Pancreas (tissue), 10 donors: Measurements from ENCODE around the gene EVA1B. TPM values are rescaled to one million over a fixed set of nuclear protein-coding genes. Genes with fewer than 3 reads are reported as not detected.
A peak's percentile ranks its signal among the peaks of the same experiment; 100 is the strongest.

ENCODE experiments used
- ATAC-seq, 4 donors: fragments of 200-7000 bp; cut with Tn5 transposase; one replicate each; pipeline versions ENCODE4 v1.8.0 to v1.9.1; 2020; ENCODE audit warnings: mild to moderate bottlenecking in 4 of 4, moderate library complexity in 4 of 4
- DNase-seq, 6 donors: peaks; one replicate each; pipeline ENCODE4 v3.0.0-alpha.2; 2020
- FAIRE-seq: peaks from 2 replicates; lab custom pipeline; 2012; peaks lifted over from hg19 to GRCh38; lab: Jason Lieb, UNC
- H3K27ac ChIP-seq, 4 donors: fragments of 200-600 bp; sonication (generic); 1 replicate in 3 of 4; 2 replicates in 1 of 4; pipeline versions ENCODE4 v1.5.0 to v1.8.0; 2020
- H3K27me3 ChIP-seq, 4 donors: fragments of 200-600 bp; one replicate each; pipeline ENCODE4 v1.8.0; 2021
- H3K36me3 ChIP-seq, 3 donors: fragments of 200-600 bp; sonication (generic) in 1 of 3; one replicate each; pipeline versions ENCODE4 v1.5.0 to v1.8.0; 2020 to 2021
- H3K4me1 ChIP-seq, 3 donors: fragments of 200-600 bp; one replicate each; pipeline ENCODE4 v1.8.0; 2021
- H3K4me3 ChIP-seq, 4 donors: fragments of 200-600 bp; sonication (generic) in 2 of 4; one replicate each; pipeline versions ENCODE4 v1.5.0 to v1.8.0; 2020 to 2021
- H3K9me3 ChIP-seq, 4 donors: fragments of 200-600 bp; one replicate each; pipeline ENCODE4 v1.8.0; 2021
- WGBS, 2 donors: extraction: QIAGEN DNeasy Blood & Tissue Kit; methylation state at CpG; one replicate each; pipeline ENCODE4 v1.1.7; 2013; 5-methylcytosine and 5-hydroxymethylcytosine counted together
- intact Hi-C, 3 donors: fragments of 100-400 bp; cut with DNase I; formaldehyde crosslinking; loops; one replicate each; pipeline versions ENCODE4 v1.11.1 to v1.14.2; 2022
- polyA plus RNA-seq, 2 donors: library from polyadenylated mRNA; stranded (reverse); fragments of 200-250 nt; gene quantifications; one replicate each; pipeline ENCODE4 v1.2.3, GENCODE V29; 2013
- total RNA-seq, 6 donors: library from RNA; stranded (reverse); fragmentation: NEBNext Ultra II Directional in 4 of 6; extraction: Animal tissue kit (Norgen Biotek cat#: 25700) in 4 of 6; gene quantifications; one replicate each; pipeline versions ENCODE4 v1.2.1 to v1.2.4, GENCODE V29; 2021 to 2023
- TF ChIP-seq, protein P1 (sequence below), 4 donors: fragments of 200-600 bp; sonication (generic) in 3 of 4; IDR thresholded peaks; one replicate each; pipeline versions ENCODE4 v1.5.0 to v1.8.0; 2021; ENCODE audit warnings: antibody characterized with exemption in 4 of 4
- donor health status: healthy with polysubstance abuse.
- donor health status: DM: no; HTN: no; CAD: no; lungs with moderate emphysema.
- donor health status: DM: no; HTN: no; CAD: no.
- donor health status: control.
- donor health status: control.
- donor health status: Bipolar disorder and iron deficiency.
- donor health status: DM: yes; HTN: yes; CAD: no.
- donor health status: DM: no; HTN: no; CAD: no.
- donor health status: DM: no; HTN: no; CAD: no.
- donor health status: DM: yes; HTN: yes; CAD: no.

Gene EVA1B
- total and polyA plus RNA-seq, 8 donors: 3.3 to 14.0 (median 6.6) TPM

DNA sequence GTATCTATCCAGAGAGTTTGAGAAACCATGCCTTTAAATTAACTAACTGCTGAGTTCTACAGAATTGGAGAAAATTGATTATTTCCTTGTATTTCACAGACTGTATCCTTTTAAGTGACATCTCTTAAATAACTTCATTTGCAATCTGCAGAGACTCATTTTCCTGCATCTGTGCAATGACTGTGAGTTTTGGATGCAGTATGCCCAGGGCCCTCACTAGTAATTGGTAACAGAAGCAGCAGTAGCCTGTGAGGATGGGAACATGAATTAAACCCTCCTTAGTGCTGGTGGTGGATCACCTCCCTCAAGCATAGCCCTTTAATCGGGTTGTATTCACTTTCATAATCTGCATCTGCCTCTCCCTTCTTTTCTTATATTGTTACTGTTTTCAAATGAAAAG is 38.9 kb downstream of the EVA1B start:
- TF ChIP-seq, protein P1, sequence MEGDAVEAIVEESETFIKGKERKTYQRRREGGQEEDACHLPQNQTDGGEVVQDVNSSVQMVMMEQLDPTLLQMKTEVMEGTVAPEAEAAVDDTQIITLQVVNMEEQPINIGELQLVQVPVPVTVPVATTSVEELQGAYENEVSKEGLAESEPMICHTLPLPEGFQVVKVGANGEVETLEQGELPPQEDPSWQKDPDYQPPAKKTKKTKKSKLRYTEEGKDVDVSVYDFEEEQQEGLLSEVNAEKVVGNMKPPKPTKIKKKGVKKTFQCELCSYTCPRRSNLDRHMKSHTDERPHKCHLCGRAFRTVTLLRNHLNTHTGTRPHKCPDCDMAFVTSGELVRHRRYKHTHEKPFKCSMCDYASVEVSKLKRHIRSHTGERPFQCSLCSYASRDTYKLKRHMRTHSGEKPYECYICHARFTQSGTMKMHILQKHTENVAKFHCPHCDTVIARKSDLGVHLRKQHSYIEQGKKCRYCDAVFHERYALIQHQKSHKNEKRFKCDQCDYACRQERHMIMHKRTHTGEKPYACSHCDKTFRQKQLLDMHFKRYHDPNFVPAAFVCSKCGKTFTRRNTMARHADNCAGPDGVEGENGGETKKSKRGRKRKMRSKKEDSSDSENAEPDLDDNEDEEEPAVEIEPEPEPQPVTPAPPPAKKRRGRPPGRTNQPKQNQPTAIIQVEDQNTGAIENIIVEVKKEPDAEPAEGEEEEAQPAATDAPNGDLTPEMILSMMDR (IDR thresholded peaks at IDR 0.05): no peak
- DNase-seq: no peak
- H3K4me1 ChIP-seq: peaks cover 0 to 6% (median 4%) of the 10 kb centered on the region in 3 donors
- no peak for FAIRE-seq
- no peak overlapping the region for H3K27ac ChIP-seq
- WGBS, 2 donors: 64 to 90% methylated on average over 1 of the region's 1 CpG
- H3K4me3 ChIP-seq: no peak overlapping the region
- no peaks in the 10 kb centered on the region for H3K9me3 ChIP-seq
- peaks cover 0 to 43% (median 25%) of the 10 kb centered on the region in 3 donors for H3K36me3 ChIP-seq
- H3K27me3 ChIP-seq: no peaks in the 10 kb centered on the region
- intact Hi-C loops: loop anchor here in 1 of 3 donors (10.0 kb wide), 1 partner anchor 190 kb away; no protein-coding TSS in a partner anchor
- no peak for ATAC-seq

DNA sequence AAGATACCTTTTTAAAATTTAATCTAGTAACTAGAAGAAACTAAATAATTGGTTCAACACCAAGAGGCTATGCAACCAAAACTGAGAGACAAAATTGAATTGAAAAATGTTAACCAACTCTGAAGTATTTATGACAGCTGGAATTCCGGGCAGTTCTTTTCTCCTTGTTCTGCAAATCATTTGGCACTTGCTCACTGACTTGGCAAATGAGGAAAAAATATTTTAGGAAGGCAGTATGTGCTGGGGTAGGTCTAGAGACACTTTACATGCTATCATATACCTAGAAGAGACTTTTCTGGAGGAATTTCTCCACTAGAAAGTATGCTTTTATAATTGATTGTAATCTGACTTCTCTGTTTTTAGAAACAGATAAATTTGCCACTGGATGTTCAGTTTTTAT is 39.4 kb downstream of the EVA1B start:
- H3K4me3 ChIP-seq: no peak overlapping the region
- no peaks in the 10 kb centered on the region for H3K27me3 ChIP-seq
- intact Hi-C loops: loop anchor here in 1 of 3 donors (10.0 kb wide), 1 partner anchor 189 kb away; no protein-coding TSS in a partner anchor
- FAIRE-seq (no peak), DNase-seq (no peak), ATAC-seq (no peak)
- H3K9me3 ChIP-seq: no peaks in the 10 kb centered on the region
- WGBS, 2 donors: 39 to 43% methylated on average over 1 of the region's 1 CpG
- H3K4me1 ChIP-seq: peaks cover 0 to 11% (median 8%) of the 10 kb centered on the region in 3 donors
- TF ChIP-seq, protein P1 (IDR thresholded peaks at IDR 0.05): no peak
- H3K27ac ChIP-seq: no peak overlapping the region
- peaks cover 0 to 39% (median 22%) of the 10 kb centered on the region in 3 donors for H3K36me3 ChIP-seq

DNA sequence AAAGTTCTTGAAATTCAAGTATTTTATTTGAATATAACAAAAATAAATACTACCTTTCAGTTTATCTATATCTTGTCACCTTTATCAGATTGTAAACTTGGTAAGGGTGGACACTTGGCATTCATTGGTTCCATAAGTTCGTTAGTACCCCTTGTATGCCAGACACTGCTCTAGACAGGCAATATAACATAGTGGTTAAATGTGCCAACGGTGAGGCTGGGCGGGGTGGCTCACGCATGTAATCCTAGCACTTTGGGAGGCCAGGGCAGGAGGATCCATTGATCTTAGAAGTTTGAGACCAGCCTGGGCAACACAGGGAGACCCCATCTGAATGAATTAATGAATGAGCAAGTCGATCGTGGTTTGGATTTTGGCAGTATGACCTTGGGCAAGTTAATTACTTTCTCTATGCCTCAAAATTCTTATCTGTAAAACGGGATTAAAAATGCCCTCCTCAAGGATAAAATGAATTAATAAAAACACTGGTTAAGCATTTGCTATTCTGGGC is 43.6 kb downstream of the EVA1B start:
- Histone ChIP-seq H3K4me1 (peaks cover 0 to 15% (median 13%) of the 10 kb centered on the region in 3 donors), H3K27ac (no peak overlapping the region), H3K9me3 (no peaks in the 10 kb centered on the region), H3K4me3 (no peak overlapping the region), H3K27me3 (no peaks in the 10 kb centered on the region), H3K36me3 (peaks cover 0 to 12% (median 4%) of the 10 kb centered on the region in 3 donors)
- FAIRE-seq (no peak), DNase-seq (no peak), ATAC-seq (peak in 2 of 4 donors; percentile 15 to 33)
- intact Hi-C loops: loop anchor here in 1 of 3 donors (10.0 kb wide), 1 partner anchor 185 kb away; no protein-coding TSS in a partner anchor
- WGBS, 2 donors: 38 to 43% methylated on average over 7 of the region's 7 CpGs
- TF ChIP-seq, protein P1 (IDR thresholded peaks at IDR 0.05): no peak

DNA sequence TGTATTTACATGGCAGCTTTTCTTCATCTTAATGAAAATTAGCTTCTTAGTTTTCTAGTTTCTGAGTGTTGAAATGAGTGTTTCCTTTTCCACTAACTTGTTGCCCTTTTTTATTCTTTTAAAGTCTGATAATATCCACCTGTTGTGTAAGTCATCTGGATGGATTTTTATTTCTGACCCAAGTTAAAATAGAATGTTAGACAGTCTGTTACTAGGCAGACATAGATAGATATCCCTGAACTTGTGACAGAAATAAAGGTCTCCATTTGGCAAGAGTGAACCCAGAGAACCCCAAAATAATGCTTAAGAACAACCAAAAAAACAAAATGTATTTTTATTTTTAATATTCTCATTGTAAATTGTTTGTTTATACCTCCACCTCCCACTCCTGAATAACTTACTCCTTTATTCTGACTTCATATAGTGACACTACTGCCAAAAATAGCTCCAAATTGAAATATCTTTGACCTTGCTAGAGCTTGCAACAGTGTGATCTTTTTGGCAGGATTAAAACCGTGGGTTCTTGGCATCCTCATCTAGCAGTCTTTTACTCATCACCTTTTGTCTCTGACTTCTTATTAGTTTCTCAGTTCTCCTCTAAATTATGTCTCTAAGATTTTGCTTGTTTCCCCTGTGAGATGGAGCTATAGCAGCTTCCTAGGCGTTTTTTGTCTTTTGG is 44.2 kb downstream of the EVA1B start:
- ATAC-seq (peak; percentile 18 to 49 (median 41)), DNase-seq (no peak), FAIRE-seq (no peak)
- no peaks in the 10 kb centered on the region for H3K27me3 ChIP-seq
- TF ChIP-seq, protein P1 (IDR thresholded peaks at IDR 0.05): no peak
- no peak overlapping the region for H3K4me3 ChIP-seq
- no peak overlapping the region for H3K27ac ChIP-seq
- peaks cover 0 to 15% (median 13%) of the 10 kb centered on the region in 3 donors for H3K4me1 ChIP-seq
- no peaks in the 10 kb centered on the region for H3K9me3 ChIP-seq
- H3K36me3 ChIP-seq: peaks cover 0 to 12% (median 4%) of the 10 kb centered on the region in 3 donors
- intact Hi-C loops: no loop called here
- WGBS, 2 donors: 12% methylated on average over 2 of the region's 2 CpGs

DNA sequence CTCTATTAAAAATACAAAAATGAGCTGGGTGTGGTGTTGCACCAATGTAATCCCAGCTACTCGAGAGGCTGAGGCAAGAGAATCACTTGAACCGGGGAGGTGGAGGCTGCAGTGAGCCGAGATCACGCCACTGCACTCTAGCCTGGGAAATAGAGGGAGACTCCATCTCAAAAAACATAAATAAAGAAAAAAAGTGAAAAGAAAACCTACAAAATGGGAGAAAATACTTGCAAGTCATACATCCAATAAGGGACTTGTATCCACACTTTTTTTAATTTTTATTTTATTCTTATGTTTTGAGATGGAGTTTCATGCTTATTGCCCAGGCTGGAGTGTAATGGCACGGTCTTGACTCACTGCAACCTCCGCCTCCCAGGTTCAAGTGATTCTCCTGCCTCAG is 46.8 kb downstream of the EVA1B start:
- intact Hi-C loops: no loop called here
- TF ChIP-seq, protein P1 (IDR thresholded peaks at IDR 0.05): no peak
- H3K4me3 ChIP-seq: no peak overlapping the region
- H3K9me3 ChIP-seq: no peaks in the 10 kb centered on the region
- DNase-seq (no peak), FAIRE-seq (no peak), ATAC-seq (no peak)
- WGBS, 2 donors: 97 to 98% methylated on average over 6 of the region's 6 CpGs
- H3K36me3 ChIP-seq: no peaks in the 10 kb centered on the region
- H3K27me3 ChIP-seq: no peaks in the 10 kb centered on the region
- H3K4me1 ChIP-seq: peaks cover 0 to 15% (median 13%) of the 10 kb centered on the region in 3 donors
- H3K27ac ChIP-seq: no peak overlapping the region
